Activated T-helper 2 cell treated with anti-CD3 and anti-CD28 coated beads, Interferon-gamma antibody, Interleukin-2, Interleukin-4, amounts not matched to agents 10 μg/mL and 5 μg/mL and 100 μg/mL, durations not matched to agents 14 hours and 24 hours and 36 hours (primary cell): ENCODE measurements around the gene RAPGEF2. TPM values are rescaled to one million over a fixed set of nuclear protein-coding genes. Genes with fewer than 3 reads are reported as not detected.
"Not testable (repeated sequence)": the region's sequence is repeated elsewhere in the genome, so short reads cannot be mapped to it uniquely, and the experiment has no call there.

Experiments
- DNase-seq: peaks from one replicate; pipeline ENCODE4 v3.0.0; 2021; ENCODE audit warnings: low spot score
- H3K27ac Mint-ChIP-seq: one replicate; pipeline ENCODE4 v1.8.0; 2021; ENCODE audit warnings: mixed read lengths
- H3K27me3 Mint-ChIP-seq: one replicate; pipeline ENCODE4 v1.8.0; 2021; ENCODE audit warnings: low read depth, mixed read lengths
- H3K36me3 Mint-ChIP-seq: one replicate; pipeline ENCODE4 v1.8.0; 2021; ENCODE audit warnings: low read depth, mixed read lengths
- H3K4me1 Mint-ChIP-seq: one replicate; pipeline ENCODE4 v1.8.0; 2021; ENCODE audit warnings: low read depth, mixed read lengths
- H3K4me3 Mint-ChIP-seq: one replicate; pipeline ENCODE4 v1.8.0; 2021; ENCODE audit warnings: low read depth, mild to moderate bottlenecking, moderate library complexity, mixed read lengths
- H3K9me3 Mint-ChIP-seq: one replicate; pipeline ENCODE4 v1.8.0; 2021; ENCODE audit warnings: mixed read lengths
- intact Hi-C: fragments of 100-400 bp; cut with micrococcal nuclease; formaldehyde crosslinking; loops from one replicate; pipeline ENCODE4 v1.15.1; 2023
- total RNA-seq: library from RNA; stranded (reverse); gene quantifications from 2 replicates; pipeline ENCODE4 v1.2.3, GENCODE V29; 2022

Gene RAPGEF2
- total RNA-seq, 1 donor from 2014 or later, result 17.0 TPM

DNA sequence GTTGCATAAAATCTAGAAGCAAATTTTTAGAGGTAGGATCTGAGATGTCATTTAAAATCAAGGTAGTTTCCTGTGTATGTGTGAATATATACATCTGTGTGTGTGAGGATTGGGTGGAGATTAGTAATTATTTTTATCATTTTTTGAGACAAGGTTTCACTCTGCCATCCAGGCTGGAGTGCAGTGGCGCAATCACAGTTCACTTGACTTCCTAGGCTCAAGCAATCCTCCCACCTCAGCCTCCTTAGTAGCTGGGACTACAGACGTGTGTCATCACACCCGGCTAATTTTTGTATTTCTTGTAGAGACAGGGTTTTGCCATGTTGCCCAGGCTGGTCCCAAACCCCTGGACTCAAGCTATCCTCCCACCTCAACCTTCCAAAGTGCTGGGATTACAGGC is 188.3 kb downstream of the RAPGEF2 start:
- Mint-ChIP-seq H3K4me1 (no peaks in the 10 kb centered on the region), H3K4me3 (no peak overlapping the region), H3K27ac (no peak overlapping the region), H3K36me3 (no peaks in the 10 kb centered on the region), H3K27me3 (peaks cover under 1% of the 10 kb centered on the region), H3K9me3 (no peaks in the 10 kb centered on the region)
- intact Hi-C loops, result no loop called here
- no peak for DNase-seq

DNA sequence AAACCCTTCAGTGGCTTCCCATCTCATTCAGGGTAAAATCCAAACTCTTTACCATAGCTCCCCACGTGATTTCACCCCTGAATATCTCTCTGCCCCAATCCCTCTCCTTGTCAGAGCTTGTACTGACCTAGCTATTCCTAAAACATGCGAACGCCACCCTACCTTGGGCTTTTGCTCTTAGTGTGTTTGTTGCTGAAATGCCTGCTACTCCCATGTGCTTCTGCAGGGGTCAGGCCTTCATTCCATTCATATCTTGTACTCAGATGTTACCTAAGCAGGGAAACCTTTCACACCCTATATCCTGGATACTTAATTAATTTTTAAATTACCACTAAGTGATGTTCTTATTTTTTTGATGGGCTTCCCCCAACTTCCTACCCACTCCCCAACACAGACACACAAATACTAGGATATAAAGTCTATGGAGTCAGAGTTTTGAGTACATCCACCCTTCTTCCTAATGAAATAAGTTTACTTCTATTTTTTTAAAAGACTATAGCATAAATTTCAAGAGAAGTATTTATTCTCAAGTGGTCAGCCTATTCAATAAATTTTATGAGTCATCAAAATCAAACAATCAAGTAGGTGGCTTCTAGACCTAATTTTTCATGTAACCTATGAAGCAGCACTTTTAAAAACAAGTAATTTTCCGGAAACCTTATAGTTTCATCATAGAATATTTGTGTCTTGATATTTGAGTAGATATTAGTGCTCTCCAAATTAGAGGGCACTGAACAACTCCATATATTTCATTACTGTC is 189.4 kb downstream of the RAPGEF2 start:
- H3K27ac Mint-ChIP-seq, result no peak overlapping the region
- intact Hi-C loops, result no loop called here

DNA sequence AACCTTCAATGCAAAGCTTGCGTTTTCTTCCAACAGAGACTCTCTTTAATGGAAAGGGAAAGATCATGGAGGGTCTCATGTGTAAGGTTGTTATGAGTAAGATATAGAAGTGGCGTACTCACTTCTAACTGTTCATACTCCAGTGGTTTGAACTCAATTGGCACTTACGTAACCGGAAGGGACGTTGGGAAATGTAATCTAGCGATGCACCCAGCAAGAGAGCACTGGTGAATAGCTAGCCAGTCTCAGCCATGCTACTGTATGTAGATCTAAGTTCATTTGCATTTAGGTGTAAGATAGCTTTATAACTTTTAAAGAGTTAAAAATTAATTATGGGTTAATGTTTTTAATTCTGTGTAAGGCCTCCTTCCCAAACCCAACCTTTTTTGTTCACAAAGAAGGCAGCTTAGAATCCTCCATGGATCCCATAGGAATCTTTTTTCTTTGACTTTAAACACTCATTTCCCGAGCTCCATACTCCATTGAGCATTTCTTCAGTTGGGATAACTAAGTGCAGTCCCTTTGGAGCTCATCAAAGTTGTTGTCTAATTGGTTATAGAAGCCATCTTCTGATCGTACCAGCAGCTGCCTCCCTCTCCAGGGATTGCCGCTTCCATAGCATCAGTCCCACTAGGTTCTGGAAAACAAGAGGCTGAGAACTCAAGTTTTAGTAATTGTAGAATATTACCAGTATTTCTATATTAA is 191.1 kb downstream of the RAPGEF2 start:
- Mint-ChIP-seq H3K27me3 (no peaks in the 10 kb centered on the region), H3K4me1 (no peaks in the 10 kb centered on the region), H3K36me3 (no peaks in the 10 kb centered on the region), H3K9me3 (no peaks in the 10 kb centered on the region), H3K27ac (no peak overlapping the region), H3K4me3 (no peak overlapping the region)
- intact Hi-C loops, result no loop called here
- no peak for DNase-seq

More for the DNA sequence above, 189.4 kb downstream of the RAPGEF2 start:
- Mint-ChIP-seq H3K4me3 (no peak overlapping the region), H3K9me3 (no peaks in the 10 kb centered on the region), H3K27me3 (no peaks in the 10 kb centered on the region), H3K4me1 (no peaks in the 10 kb centered on the region), H3K36me3 (no peaks in the 10 kb centered on the region)
- no peak for DNase-seq

DNA sequence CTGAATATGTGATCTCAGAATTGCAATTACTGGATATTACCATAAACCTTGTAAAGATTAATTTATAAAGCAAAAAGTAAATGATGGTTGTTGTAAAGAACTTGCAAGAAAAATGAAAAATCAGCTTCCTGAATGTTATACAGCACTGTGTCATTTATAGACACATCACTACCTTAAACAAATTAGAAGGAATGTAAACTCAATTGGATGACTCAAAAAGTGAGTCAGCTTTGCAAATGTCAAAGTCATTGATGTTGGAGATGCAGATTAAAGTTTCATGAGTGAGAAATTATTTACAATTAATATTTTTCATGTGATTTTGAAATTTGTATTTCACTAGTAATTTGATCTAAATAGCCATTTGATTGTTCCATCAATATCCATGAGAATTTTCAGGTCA is 193.2 kb downstream of the RAPGEF2 start:
- intact Hi-C loops, result no loop called here
- no peaks in the 10 kb centered on the region for H3K9me3 Mint-ChIP-seq
- no peaks in the 10 kb centered on the region for H3K4me1 Mint-ChIP-seq

DNA sequence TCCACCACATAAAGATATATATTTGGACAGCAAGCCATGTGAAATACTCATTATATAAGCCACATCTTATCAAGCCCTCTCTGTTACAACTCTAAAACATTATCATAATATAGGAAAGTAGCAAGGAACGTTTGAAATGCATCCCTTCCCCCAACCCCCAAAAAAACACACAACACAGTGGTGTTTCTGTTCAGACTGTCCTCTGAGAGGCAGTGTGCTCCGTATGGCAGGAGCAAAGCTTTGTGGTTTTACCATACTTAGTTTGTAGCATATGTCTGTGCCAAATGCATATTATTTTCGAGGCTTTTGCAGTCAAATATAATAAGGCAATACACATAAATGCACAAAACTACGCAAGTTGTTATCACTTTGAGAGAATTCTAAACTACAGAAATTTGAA is 194.2 kb downstream of the RAPGEF2 start:
- Mint-ChIP-seq H3K4me3 (no peak overlapping the region), H3K27ac (no peak overlapping the region), H3K4me1 (no peaks in the 10 kb centered on the region), H3K9me3 (no peaks in the 10 kb centered on the region), H3K36me3 (no peaks in the 10 kb centered on the region), H3K27me3 (no peaks in the 10 kb centered on the region)
- intact Hi-C loops, result no loop called here
- DNase-seq, result no peak

More for the DNA sequence above, 193.2 kb downstream of the RAPGEF2 start:
- Mint-ChIP-seq H3K27ac (no peak overlapping the region), H3K27me3 (no peaks in the 10 kb centered on the region), H3K36me3 (no peaks in the 10 kb centered on the region), H3K4me3 (no peak overlapping the region)
- DNase-seq, result no peak

DNA sequence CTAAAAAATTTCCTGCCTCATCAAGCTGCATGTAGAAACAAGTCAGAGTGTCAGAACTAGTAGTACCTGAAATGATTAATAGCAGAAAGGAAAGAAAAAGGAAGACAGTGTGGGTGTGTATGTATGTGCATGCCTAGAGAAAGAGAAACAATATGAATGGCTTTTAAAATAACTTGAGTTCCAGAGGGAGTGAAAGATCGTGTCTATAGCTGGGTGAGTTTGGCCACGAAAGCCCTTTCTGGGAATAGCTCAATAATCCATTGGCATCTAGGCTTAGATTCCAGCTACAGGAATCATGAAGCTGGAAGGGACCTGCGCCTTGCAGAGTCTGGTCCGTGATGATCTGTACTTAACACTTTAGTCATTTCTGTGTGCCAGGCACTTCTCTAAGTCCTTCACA is 195.6 kb downstream of the RAPGEF2 start:
- no peaks in the 10 kb centered on the region for H3K4me1 Mint-ChIP-seq
- no peaks in the 10 kb centered on the region for H3K36me3 Mint-ChIP-seq
- DNase-seq, result no peak
- no peaks in the 10 kb centered on the region for H3K9me3 Mint-ChIP-seq
- H3K4me3 Mint-ChIP-seq, result no peak overlapping the region
- H3K27me3 Mint-ChIP-seq, result no peaks in the 10 kb centered on the region
- intact Hi-C loops, result no loop called here
- no peak overlapping the region for H3K27ac Mint-ChIP-seq

DNA sequence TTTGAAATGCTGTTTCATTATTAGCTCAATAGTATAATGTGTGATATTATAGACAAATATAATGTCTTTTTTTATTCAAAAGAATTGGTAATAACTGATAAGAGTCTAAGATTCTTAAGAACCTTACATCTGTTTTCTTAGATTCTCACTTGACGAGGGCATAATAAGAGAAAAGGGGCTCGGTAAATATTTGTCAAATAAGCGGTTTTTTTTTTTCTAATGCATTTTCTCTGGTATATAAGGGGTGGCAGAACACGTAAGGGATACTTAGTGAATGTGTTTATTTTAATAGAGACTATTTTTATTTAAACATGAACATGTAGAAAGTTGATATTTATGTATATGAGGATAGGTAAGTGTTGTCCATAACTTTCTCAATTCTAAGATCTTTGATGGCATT is 200.6 kb downstream of the RAPGEF2 start:
- no peaks in the 10 kb centered on the region for H3K36me3 Mint-ChIP-seq
- H3K27ac Mint-ChIP-seq, result no peak overlapping the region
- H3K4me1 Mint-ChIP-seq, result no peaks in the 10 kb centered on the region
- intact Hi-C loops, result no loop called here
- no peaks in the 10 kb centered on the region for H3K9me3 Mint-ChIP-seq
- H3K27me3 Mint-ChIP-seq, result no peaks in the 10 kb centered on the region
- no peak overlapping the region for H3K4me3 Mint-ChIP-seq
- DNase-seq, result no peak

DNA sequence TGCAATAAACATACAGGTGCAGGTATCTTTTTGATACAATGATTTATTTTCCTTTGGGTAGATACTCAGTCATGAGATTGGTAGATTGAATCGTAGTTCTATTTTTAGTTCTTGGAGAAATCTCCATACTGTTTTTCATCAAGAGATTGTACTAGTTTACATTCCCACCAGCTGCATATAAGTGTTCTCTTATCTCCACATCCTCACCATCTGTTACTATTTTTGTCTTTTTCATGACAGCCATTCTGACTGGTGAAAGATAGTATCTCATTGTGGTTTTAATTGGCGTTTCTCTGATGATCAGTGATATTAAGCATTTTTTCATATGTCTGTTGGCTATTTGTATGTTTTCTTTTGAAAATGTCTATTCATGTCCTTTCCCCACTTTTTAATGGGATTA is 202.2 kb downstream of the RAPGEF2 start:
- H3K4me1 Mint-ChIP-seq, result no peaks in the 10 kb centered on the region
- no peaks in the 10 kb centered on the region for H3K36me3 Mint-ChIP-seq
- H3K27me3 Mint-ChIP-seq, result no peaks in the 10 kb centered on the region
- no peak for DNase-seq
- intact Hi-C loops, result no loop called here
- no peak overlapping the region for H3K4me3 Mint-ChIP-seq
- H3K9me3 Mint-ChIP-seq, result no peaks in the 10 kb centered on the region
- no peak overlapping the region for H3K27ac Mint-ChIP-seq

DNA sequence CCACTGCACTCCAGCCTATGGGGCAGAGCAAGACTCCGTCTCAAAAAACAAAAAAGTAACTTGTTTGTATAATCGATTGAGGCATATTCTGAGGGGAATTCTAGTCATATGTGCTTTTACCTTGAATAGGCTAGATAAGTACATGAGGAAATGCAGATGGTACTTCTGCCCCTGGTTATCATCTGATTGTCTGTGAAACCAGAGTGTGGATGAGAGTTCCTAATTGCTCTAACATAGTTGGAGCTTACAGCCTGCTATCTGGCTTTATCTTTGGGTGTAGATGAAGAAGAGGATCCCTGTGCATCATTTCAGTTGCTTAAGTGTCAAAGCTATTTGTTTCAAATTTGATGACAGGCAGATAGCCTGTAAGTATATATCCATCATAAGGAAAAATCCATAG is 205.1 kb downstream of the RAPGEF2 start:
- DNase-seq, result no peak
- Mint-ChIP-seq H3K27me3 (no peaks in the 10 kb centered on the region), H3K36me3 (no peaks in the 10 kb centered on the region), H3K27ac (no peak overlapping the region), H3K4me3 (no peak overlapping the region), H3K9me3 (no peaks in the 10 kb centered on the region), H3K4me1 (no peaks in the 10 kb centered on the region)
- intact Hi-C loops, result no loop called here

DNA sequence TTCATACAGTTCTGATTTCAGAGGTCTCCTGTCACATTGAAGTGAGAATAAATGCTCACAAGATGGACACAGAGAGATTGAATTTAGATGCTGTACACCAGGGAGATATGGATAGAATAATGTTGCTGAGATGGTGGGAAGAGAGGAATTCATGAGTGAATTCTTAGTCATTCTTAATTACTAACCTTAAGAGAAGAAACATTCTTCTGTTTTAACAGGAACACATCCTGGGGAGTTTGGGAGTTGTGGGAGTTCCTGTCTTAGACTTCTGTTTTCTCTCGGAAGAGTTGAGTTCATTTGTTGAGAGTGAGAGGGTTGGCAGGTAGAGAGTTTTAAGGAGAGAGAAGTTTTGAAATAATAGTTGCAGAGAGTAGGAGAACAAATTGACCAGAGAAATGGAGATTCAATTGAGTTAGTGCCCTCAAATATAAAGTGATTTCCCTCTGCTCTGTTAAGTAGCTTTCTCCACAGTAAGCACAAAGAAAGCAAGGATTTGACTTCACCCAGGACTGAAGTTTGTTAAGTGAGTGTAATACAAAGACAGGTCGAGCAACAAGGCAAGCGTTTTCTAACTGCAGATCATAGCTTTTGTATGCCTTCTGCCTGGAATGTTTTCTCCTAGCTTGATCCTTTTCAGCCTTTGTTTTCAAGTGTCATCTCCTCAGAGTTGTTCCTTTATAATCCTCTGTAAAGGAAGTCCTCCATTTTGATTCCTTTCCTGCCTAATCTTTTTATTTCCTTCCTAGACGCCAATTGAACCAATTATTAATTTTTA is 205.9 kb downstream of the RAPGEF2 start:
- intact Hi-C loops, result no loop called here
- Mint-ChIP-seq H3K27me3 (no peaks in the 10 kb centered on the region), H3K4me1 (no peaks in the 10 kb centered on the region), H3K27ac (no peak overlapping the region), H3K9me3 (no peaks in the 10 kb centered on the region), H3K36me3 (no peaks in the 10 kb centered on the region), H3K4me3 (no peak overlapping the region)
- no peak for DNase-seq

DNA sequence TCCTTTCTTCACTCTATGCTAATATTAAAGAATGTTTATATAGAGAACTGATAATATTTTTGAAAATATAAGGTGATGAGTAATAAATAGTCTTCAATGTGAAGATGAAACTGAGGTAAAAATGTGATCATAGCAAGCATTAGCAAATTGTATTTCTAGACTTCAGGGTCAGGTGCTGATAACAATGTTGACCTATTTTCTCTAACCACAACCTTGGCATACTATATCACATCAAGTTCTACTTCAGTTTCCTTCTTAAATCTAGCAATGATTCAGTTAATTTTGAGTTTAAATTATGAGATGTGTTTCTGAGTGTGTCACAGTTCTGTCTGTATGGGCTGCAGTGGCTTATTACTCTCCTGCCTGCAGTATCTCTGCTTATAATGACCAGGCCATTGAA is 209.4 kb downstream of the RAPGEF2 start:
- Mint-ChIP-seq H3K9me3 (no peaks in the 10 kb centered on the region), H3K27me3 (no peaks in the 10 kb centered on the region)
- intact Hi-C loops, result no loop called here

DNA sequence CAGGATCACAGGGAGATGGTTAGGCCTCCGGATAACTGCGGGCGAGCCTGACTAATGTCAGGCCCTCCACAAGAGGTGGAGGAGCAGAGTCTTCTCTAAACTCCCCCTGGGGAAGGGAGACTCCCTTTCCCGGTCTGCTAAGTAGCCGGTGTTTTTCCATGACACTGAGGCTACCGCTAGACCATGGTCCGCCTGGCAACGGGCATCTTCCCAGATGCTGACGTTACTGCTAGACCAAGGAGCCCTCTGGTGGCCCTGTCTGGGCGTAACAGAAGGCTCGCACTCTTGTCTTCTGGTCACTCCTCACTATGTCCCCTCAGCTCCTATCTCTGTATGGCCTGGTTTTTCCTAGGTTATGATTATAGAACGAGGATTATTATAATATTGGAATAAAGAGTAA is 213.0 kb downstream of the RAPGEF2 start:
- H3K36me3 Mint-ChIP-seq, intact Hi-C loops, H3K9me3 Mint-ChIP-seq, H3K4me3 Mint-ChIP-seq, DNase-seq, H3K27ac Mint-ChIP-seq, H3K4me1 Mint-ChIP-seq, H3K27me3 Mint-ChIP-seq: not testable (repeated sequence)

More for the DNA sequence above, 209.4 kb downstream of the RAPGEF2 start:
- DNase-seq, result no peak
- H3K27ac Mint-ChIP-seq, result no peak overlapping the region
- H3K4me3 Mint-ChIP-seq, result no peak overlapping the region
- H3K36me3 Mint-ChIP-seq, result no peaks in the 10 kb centered on the region
- no peaks in the 10 kb centered on the region for H3K4me1 Mint-ChIP-seq

DNA sequence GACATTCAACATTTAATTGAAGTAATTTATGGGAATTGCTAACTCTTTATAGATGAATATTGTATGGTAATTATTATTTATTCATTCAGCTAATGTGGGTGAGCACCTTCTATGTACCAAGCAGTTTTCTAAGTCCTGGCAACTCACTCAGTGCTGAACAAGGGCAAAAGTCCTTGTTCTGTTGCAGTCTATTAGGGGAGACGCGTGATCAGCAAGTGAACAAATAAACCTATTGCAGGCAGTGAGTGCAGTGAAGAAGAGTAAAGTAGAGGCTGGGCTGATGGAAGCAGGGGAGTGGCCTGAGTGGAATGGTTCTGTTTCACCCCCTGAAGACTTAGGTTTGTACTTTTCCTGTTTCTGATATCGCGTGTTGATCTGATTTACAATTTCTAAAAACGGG is 214.3 kb downstream of the RAPGEF2 start:
- Mint-ChIP-seq H3K36me3 (peaks cover under 1% of the 10 kb centered on the region), H3K9me3 (no peaks in the 10 kb centered on the region), H3K27me3 (no peaks in the 10 kb centered on the region), H3K27ac (no peak overlapping the region), H3K4me1 (no peaks in the 10 kb centered on the region), H3K4me3 (no peak overlapping the region)
- no peak for DNase-seq
- intact Hi-C loops, result no loop called here
